ENCODE measurements around the gene RAB3D. TPM values are rescaled to one million over a fixed set of nuclear protein-coding genes. Genes with fewer than 3 reads are reported as not detected.

RAB3D gene
- total and polyA plus RNA-seq, 10 of the 15 experiments (the other 5 are each of a cell fraction or from before 2014, with no cell fraction given), result 1.1 to 15.7 (median 6.2) TPM

DNA sequence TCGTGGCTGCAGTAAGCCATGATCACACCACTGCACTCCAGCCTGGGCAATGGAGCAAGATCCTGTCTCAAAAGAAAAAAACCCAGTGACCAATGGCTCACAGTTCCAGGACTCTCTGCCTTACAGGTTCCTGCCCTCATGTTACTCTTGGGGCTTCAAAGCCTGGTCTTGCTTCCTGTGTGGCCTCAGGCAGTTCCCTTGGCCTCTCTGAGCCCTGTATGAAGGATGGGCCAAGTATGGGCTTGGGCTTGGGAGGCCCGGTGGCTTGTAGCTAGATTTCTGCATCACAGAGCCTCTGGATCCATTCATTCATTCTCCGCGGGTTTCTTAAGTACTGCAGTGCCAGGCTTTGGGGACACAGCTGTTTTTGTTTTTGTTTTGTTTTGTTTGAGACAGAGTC is 44.3 kb downstream of the RAB3D start:
- ChIA-PET RAD21 (ENCODE audit: unreplicated experiment) (interaction anchor here (0.6 to 1.4 kb wide), 4 partner anchors 22 to 188 kb away, joined by 3 to 7 read pairs (median 4); no protein-coding TSS in a partner anchor), POLR2A (no interaction called here), CTCF (interaction anchor here (1.5 to 5.2 kb wide), 4 partner anchors 81 to 187 kb away, joined by 7 to 51 read pairs (median 14); partner anchors contain the start of genes EPOR and SWSAP1), SMC1A (ENCODE audit: uncharacterized antibody, unreplicated experiment) (interaction anchor here (1.2 to 3.3 kb wide), 3 partner anchors 51 to 188 kb away, joined by 5 to 23 read pairs (median 6); partner anchors contain the start of genes CCDC159, SWSAP1 and TMEM205)
- Histone ChIP-seq H2AFZ (ENCODE audit: control insufficient read depth, low read depth, low read length) (no peak overlapping the region), H3K27ac (ENCODE audit: control insufficient read depth, insufficient read depth) (no peak overlapping the region), H3K4me3 (no peak overlapping the region), H3K4me2 (ENCODE audit: control insufficient read depth, insufficient read depth) (no peak overlapping the region), H3K9ac (ENCODE audit: control insufficient read depth, insufficient read depth, low read length) (no peak overlapping the region), H4K20me1 (ENCODE audit: control insufficient read depth, insufficient read depth) (no peaks in the 10 kb centered on the region), H3K27me3 (replicated peaks in 1 of 2; ENCODE audit: control insufficient read depth in 2 of 2, insufficient read depth in 2 of 2, low read length in 1 of 2) (no peaks in the 10 kb centered on the region), H3K36me3 (ENCODE audit: control insufficient read depth in 2 of 2, insufficient read depth in 2 of 2, low read length in 1 of 2) (no peaks in the 10 kb centered on the region), H3K9me3 (replicated peaks; ENCODE audit: control insufficient read depth, insufficient read depth, low read length) (no peaks in the 10 kb centered on the region), H3K79me2 (ENCODE audit: control insufficient read depth, insufficient read depth, low read length) (no peaks in the 10 kb centered on the region), H3K4me1 (ENCODE audit: control insufficient read depth, insufficient read depth, low read length) (peaks cover 7% of the 10 kb centered on the region)
- no peak for DNase-seq (ENCODE audit: low read depth, low spot score)
- WGBS (ENCODE audit: insufficient coverage, insufficient replicate concordance, low lambda C conversion rate, missing lambda C conversion rate), result 72% methylated on average over 4 of the region's 4 CpGs
- no peak for FAIRE-seq
- intact Hi-C loops (cut with micrococcal nuclease; ENCODE audit: unreplicated experiment), result no loop called here
- TF ChIP-seq SPI1 (IDR thresholded peaks at IDR 0.05; ENCODE audit: borderline replicate concordance, insufficient read depth, low read depth, low read length), result no peak
- no peak for TF ChIP-seq TCF7 (IDR thresholded peaks at IDR 0.05; ENCODE audit: borderline replicate concordance)
- no peak for TF ChIP-seq YY1 (IDR thresholded peaks at IDR 0.05; ENCODE audit: low read depth, low read length)
- TF ChIP-seq, protein P1, sequence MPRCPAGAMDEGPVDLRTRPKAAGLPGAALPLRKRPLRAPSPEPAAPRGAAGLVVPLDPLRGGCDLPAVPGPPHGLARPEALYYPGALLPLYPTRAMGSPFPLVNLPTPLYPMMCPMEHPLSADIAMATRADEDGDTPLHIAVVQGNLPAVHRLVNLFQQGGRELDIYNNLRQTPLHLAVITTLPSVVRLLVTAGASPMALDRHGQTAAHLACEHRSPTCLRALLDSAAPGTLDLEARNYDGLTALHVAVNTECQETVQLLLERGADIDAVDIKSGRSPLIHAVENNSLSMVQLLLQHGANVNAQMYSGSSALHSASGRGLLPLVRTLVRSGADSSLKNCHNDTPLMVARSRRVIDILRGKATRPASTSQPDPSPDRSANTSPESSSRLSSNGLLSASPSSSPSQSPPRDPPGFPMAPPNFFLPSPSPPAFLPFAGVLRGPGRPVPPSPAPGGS (IDR thresholded peaks at IDR 0.05; ENCODE audit: borderline replicate concordance, insufficient read depth, low read depth, low read length, poor library complexity, severe bottlenecking), result no peak
- BruUV-seq (replicated peaks), result no TSS peak
- in situ Hi-C loops (cut with MboI), result loop anchor here (10.0 kb wide), 1 partner anchor 180 kb away; no protein-coding TSS in a partner anchor
- no peak for ATAC-seq

All from GM12878 (cell line).